CD4-positive, alpha-beta T cell (primary cell): ENCODE results near the gene IER2. TPM values are rescaled to one million over a fixed set of nuclear protein-coding genes. Genes with fewer than 3 reads are reported as not detected.
"Not testable (repeated sequence)": the region's sequence is repeated elsewhere in the genome, so short reads cannot be mapped to it uniquely, and the experiment has no call there.

Source experiments
- ATAC-seq: fragments of 200-7000 bp; cut with Tn5 transposase; one replicate; pipeline ENCODE4 v1.10.0; 2022; ENCODE audit warnings: mild to moderate bottlenecking; ENCODE audit not compliant: poor library complexity
- CTCF ChIA-PET: fragments of 350-600 bp; sonication (Branson Sonifier 250); formaldehyde crosslinking; loops from one replicate; lab custom pipeline; 2021; ENCODE audit warnings: antibody characterized with exemption, inconsistent platforms; lab: Charles Lee
- POLR2A ChIA-PET: fragments of 350-600 bp; sonication (Branson Sonifier 250); formaldehyde crosslinking; loops from one replicate; lab custom pipeline; 2021; ENCODE audit warnings: antibody characterized with exemption, inconsistent platforms; lab: Charles Lee
- DNase-seq, 14 experiments: peaks; one replicate each; pipeline ENCODE4 v3.0.0-alpha.2; 2013 to 2020; ENCODE audit warnings: mixed read lengths in 2 of 14
- H3K27ac ChIP-seq, 2 donors: one replicate each; pipeline versions ENCODE4 v1.5.1 to v1.7.0; 2013; ENCODE audit warnings: low read length in 2 of 2, low read depth in 1 of 2, mild to moderate bottlenecking in 1 of 2
- H3K27me3 ChIP-seq, 2 experiments: 1 replicate in 1 of 2; 2 replicates in 1 of 2; pipeline versions ENCODE4 v1.6.1 to v1.7.0; 2013; ENCODE audit warnings: low read length in 2 of 2, control low read depth in 1 of 2, mild to moderate bottlenecking in 1 of 2, moderate library complexity in 1 of 2; ENCODE audit not compliant: insufficient read depth in 2 of 2, control insufficient read depth in 1 of 2
- H3K36me3 ChIP-seq: one replicate; pipeline ENCODE4 v1.6.1; 2013; ENCODE audit warnings: low read length, control low read depth; ENCODE audit not compliant: insufficient read depth
- H3K4me1 ChIP-seq: one replicate; pipeline ENCODE4 v1.6.1; 2013; ENCODE audit warnings: low read length, control low read depth; ENCODE audit not compliant: insufficient read depth
- H3K4me3 ChIP-seq: one replicate; pipeline ENCODE4 v1.5.1; 2013; ENCODE audit warnings: mild to moderate bottlenecking, low read length, moderate library complexity
- H3K9me3 ChIP-seq, 2 experiments: 1 replicate in 1 of 2; 2 replicates in 1 of 2; pipeline versions ENCODE4 v1.6.1 to v1.7.0; 2013; ENCODE audit warnings: low read length in 2 of 2, mild to moderate bottlenecking in 2 of 2, control low read depth in 1 of 2, moderate library complexity in 1 of 2; ENCODE audit not compliant: control insufficient read depth in 1 of 2, insufficient read depth in 1 of 2
- H3K27ac Mint-ChIP-seq: one replicate; pipeline ENCODE4 v1.8.0; 2020; ENCODE audit warnings: mixed read lengths
- H3K27me3 Mint-ChIP-seq: one replicate; pipeline ENCODE4 v1.8.0; 2021; ENCODE audit warnings: mixed read lengths
- H3K36me3 Mint-ChIP-seq: one replicate; pipeline ENCODE4 v1.8.0; 2021; ENCODE audit warnings: low read depth, mixed read lengths
- H3K4me1 Mint-ChIP-seq: one replicate; pipeline ENCODE4 v1.8.0; 2021; ENCODE audit warnings: low read depth, mixed read lengths
- H3K4me3 Mint-ChIP-seq: one replicate; pipeline ENCODE4 v1.8.0; 2020; ENCODE audit warnings: mild to moderate bottlenecking, mixed read lengths
- H3K9me3 Mint-ChIP-seq: one replicate; pipeline ENCODE4 v1.8.0; 2020; ENCODE audit warnings: mixed read lengths
- intact Hi-C, 2 experiments: fragments of 100-400 bp; cut with DNase I in 1 of 2; cut with micrococcal nuclease in 1 of 2; formaldehyde crosslinking; loops; one replicate each; pipeline versions ENCODE4 v1.15.1 to v1.9.0; 2023 to 2025; cut with DNase I, micrococcal nuclease
- total RNA-seq, 174 experiments: library from RNA in 2 of 174; stranded (reverse) in 2 of 174; gene quantifications; one replicate each; pipeline ENCODE4 v1.2.3 and lab custom pipeline; 2021 to 2026
- TF ChIP-seq, protein P1 (sequence below): fragments of 200-600 bp; IDR thresholded peaks from one replicate; pipeline ENCODE4 v1.8.0; 2022; ENCODE audit warnings: antibody characterized with exemption, mild to moderate bottlenecking

Gene IER2
- total RNA-seq, 2 experiments from 2014 or later = 254 to 255 TPM

DNA sequence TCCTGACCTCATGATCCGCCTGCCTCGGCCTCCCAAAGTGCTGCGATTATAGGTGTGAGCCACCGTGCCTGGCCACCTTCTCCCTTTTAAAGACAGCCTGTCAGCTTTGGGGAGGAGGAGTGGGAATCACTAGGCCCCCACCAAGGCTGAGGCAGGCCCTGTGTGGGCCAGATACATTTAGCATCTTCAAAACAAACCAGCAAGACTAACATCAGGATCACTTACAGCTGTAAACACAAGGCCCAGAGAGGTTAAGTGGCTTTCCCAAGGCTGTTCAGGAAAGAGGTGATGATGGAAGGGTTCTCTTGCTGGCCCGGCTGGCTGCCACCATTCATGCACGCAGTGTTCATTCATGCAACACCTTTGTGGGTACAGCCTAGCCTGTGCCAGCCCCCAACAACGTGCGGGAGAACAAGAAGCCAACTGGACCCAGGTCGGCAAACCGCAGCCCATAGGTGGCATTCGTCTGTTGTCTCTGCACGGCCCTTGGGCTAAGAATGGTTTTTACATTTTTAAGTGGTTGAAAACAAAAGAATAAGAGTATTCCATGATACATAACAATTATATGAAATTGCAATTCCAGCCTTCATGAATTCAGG, 23.0 kb downstream of the IER2 start:
- Histone ChIP-seq H3K36me3 (no peaks in the 10 kb centered on the region), H3K27me3 (no peaks in the 10 kb centered on the region), H3K4me3 (peak overlapping the region; percentile 47), H3K4me1 (peaks cover 75% of the 10 kb centered on the region), H3K9me3 (no peaks in the 10 kb centered on the region), H3K27ac (peak overlapping the region; percentile 68 to 83)
- ChIA-PET CTCF (interaction anchor here (1.0 kb wide), 1 partner anchor 21 kb away, joined by 3 read pairs; no protein-coding TSS in a partner anchor), POLR2A (interaction anchor here (1.0 to 1.9 kb wide), 7 partner anchors 8 to 20 kb away, joined by 3 to 9 read pairs (median 5); no protein-coding TSS in a partner anchor)
- no peak for ATAC-seq
- DNase-seq = no peak
- Mint-ChIP-seq H3K9me3 (no peaks in the 10 kb centered on the region), H3K27ac (peak overlapping the region; percentile 99), H3K4me1 (peaks cover 59% of the 10 kb centered on the region), H3K27me3 (no peaks in the 10 kb centered on the region), H3K36me3 (no peaks in the 10 kb centered on the region), H3K4me3 (peak overlapping the region; percentile 87)
- intact Hi-C loops = loop anchor here in 1 of 2 experiments (2.0 kb wide), 1 partner anchor 18 kb away; no protein-coding TSS in a partner anchor
- TF ChIP-seq, protein P1, sequence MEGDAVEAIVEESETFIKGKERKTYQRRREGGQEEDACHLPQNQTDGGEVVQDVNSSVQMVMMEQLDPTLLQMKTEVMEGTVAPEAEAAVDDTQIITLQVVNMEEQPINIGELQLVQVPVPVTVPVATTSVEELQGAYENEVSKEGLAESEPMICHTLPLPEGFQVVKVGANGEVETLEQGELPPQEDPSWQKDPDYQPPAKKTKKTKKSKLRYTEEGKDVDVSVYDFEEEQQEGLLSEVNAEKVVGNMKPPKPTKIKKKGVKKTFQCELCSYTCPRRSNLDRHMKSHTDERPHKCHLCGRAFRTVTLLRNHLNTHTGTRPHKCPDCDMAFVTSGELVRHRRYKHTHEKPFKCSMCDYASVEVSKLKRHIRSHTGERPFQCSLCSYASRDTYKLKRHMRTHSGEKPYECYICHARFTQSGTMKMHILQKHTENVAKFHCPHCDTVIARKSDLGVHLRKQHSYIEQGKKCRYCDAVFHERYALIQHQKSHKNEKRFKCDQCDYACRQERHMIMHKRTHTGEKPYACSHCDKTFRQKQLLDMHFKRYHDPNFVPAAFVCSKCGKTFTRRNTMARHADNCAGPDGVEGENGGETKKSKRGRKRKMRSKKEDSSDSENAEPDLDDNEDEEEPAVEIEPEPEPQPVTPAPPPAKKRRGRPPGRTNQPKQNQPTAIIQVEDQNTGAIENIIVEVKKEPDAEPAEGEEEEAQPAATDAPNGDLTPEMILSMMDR = no peak

GRCh38 chr19:13176345-13176744, 26.1 kb downstream of the IER2 start:
- POLR2A ChIA-PET = interaction anchor here (0.6 to 1.9 kb wide), 4 partner anchors 9 to 27 kb away, joined by 3 to 7 read pairs (median 6); no protein-coding TSS in a partner anchor

GRCh38 chr19:13177584-13177983, 27.4 kb downstream of the IER2 start:
- H3K4me3 ChIP-seq, H3K36me3 ChIP-seq, DNase-seq, ATAC-seq, H3K9me3 Mint-ChIP-seq, intact Hi-C loops, H3K27ac ChIP-seq, H3K9me3 ChIP-seq, H3K27me3 Mint-ChIP-seq, H3K27ac Mint-ChIP-seq, H3K4me3 Mint-ChIP-seq, H3K27me3 ChIP-seq, H3K36me3 Mint-ChIP-seq: not testable (repeated sequence)
- POLR2A ChIA-PET = interaction anchor here (1.1 to 1.9 kb wide), 2 partner anchors 10 to 22 kb away, joined by 6 read pairs; no protein-coding TSS in a partner anchor
- peaks cover 60% of the 10 kb centered on the region for H3K4me1 ChIP-seq
- CTCF ChIA-PET = interaction anchor here (1.6 kb wide), 1 partner anchor 10 kb away, joined by 4 read pairs; no protein-coding TSS in a partner anchor
- H3K4me1 Mint-ChIP-seq = peaks cover 46% of the 10 kb centered on the region

More at GRCh38 chr19:13176345-13176744, 26.1 kb downstream of the IER2 start:
- H3K36me3 ChIP-seq = no peaks in the 10 kb centered on the region
- H3K27ac ChIP-seq = no peak overlapping the region
- no peaks in the 10 kb centered on the region for H3K9me3 ChIP-seq
- no peak for DNase-seq
- Mint-ChIP-seq H3K4me1 (peaks cover 46% of the 10 kb centered on the region), H3K27ac (peak overlapping the region; percentile 20), H3K36me3 (no peaks in the 10 kb centered on the region), H3K9me3 (no peaks in the 10 kb centered on the region), H3K27me3 (no peaks in the 10 kb centered on the region), H3K4me3 (no peak overlapping the region)
- ATAC-seq = no peak
- intact Hi-C loops = no loop called here
- H3K4me3 ChIP-seq = no peak overlapping the region
- CTCF ChIA-PET = interaction anchor here (1.2 kb wide), 1 partner anchor 72 kb away, joined by 3 read pairs; no protein-coding TSS in a partner anchor
- peaks cover 60% of the 10 kb centered on the region for H3K4me1 ChIP-seq
- H3K27me3 ChIP-seq = no peaks in the 10 kb centered on the region
- TF ChIP-seq, protein P1 = no peak

DNA sequence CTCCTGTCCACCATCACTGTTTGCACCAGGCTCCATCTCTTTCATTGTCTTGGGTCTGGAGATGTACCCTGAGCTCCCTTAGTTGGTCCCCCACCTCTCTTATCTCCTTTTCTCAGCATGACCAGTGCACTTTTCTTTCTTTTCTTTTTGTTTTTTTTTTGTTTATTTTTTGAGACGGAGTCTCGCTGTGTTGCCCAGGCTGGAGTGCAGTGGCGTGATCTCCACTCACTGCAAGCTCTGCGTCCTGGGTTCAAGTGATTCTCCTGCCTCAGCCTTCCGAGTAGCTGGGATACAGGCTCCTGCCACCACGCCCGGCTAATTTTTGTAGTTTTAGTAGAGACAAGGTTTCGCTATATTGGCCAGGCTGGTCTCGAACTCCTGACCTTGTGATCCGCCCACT, 28.1 kb downstream of the IER2 start:
- CTCF ChIA-PET = interaction anchor here (1.6 kb wide), 1 partner anchor 11 kb away, joined by 4 read pairs; no protein-coding TSS in a partner anchor
- H3K4me1 ChIP-seq = peaks cover 55% of the 10 kb centered on the region
- peaks cover 39% of the 10 kb centered on the region for H3K4me1 Mint-ChIP-seq

More for the DNA sequence above, 28.1 kb downstream of the IER2 start:
- H3K27ac Mint-ChIP-seq, H3K36me3 ChIP-seq, H3K9me3 Mint-ChIP-seq, H3K4me3 Mint-ChIP-seq, H3K36me3 Mint-ChIP-seq, H3K4me3 ChIP-seq, H3K27me3 Mint-ChIP-seq, H3K27ac ChIP-seq, intact Hi-C loops, H3K9me3 ChIP-seq, DNase-seq, H3K27me3 ChIP-seq, ATAC-seq: not testable (repeated sequence)
- POLR2A ChIA-PET = interaction anchor here (1.1 kb wide), 1 partner anchor 10 kb away, joined by 6 read pairs; no protein-coding TSS in a partner anchor
